GM23248 (cell line): ENCODE results near the gene SERPINB1. TPM values are rescaled to one million over a fixed set of nuclear protein-coding genes. Genes with fewer than 3 reads are reported as not detected.

ENCODE experiments used
- DNase-seq: peaks from one replicate; pipeline ENCODE4 v3.0.0-alpha.2; 2015
- H2AFZ ChIP-seq: fragments of 200-600 bp; sonication (generic); 2 replicates; pipeline ENCODE4 v1.6.1; 2016; ENCODE audit warnings: antibody characterized with exemption
- H3F3A ChIP-seq: fragments of 200-600 bp; sonication (generic); 2 replicates; pipeline ENCODE4 v1.6.1; 2016; ENCODE audit warnings: mild to moderate bottlenecking, antibody characterized with exemption, mixed run types; ENCODE audit not compliant: insufficient read depth
- H3K27ac ChIP-seq: fragments of 200-600 bp; sonication (generic); 2 replicates; pipeline ENCODE4 v1.5.1; 2016; ENCODE audit warnings: mild to moderate bottlenecking
- H3K27me3 ChIP-seq: fragments of 200-600 bp; sonication (generic); replicated peaks from 2 replicates; pipeline ENCODE4 v1.6.1; 2016; ENCODE audit warnings: mild to moderate bottlenecking; ENCODE audit not compliant: insufficient read depth
- H3K36me3 ChIP-seq: fragments of 200-600 bp; sonication (generic); 2 replicates; pipeline ENCODE4 v1.6.1; 2016; ENCODE audit warnings: low read depth, mild to moderate bottlenecking
- H3K4me1 ChIP-seq: fragments of 200-600 bp; sonication (generic); 2 replicates; pipeline ENCODE4 v1.6.1; 2016; ENCODE audit warnings: mild to moderate bottlenecking; ENCODE audit not compliant: insufficient read depth
- H3K4me2 ChIP-seq: fragments of 200-600 bp; sonication (generic); one replicate; pipeline ENCODE4 v1.6.1; 2016; ENCODE audit warnings: mild to moderate bottlenecking; ENCODE audit not compliant: unreplicated experiment
- H3K4me3 ChIP-seq: fragments of 200-600 bp; sonication (generic); 2 replicates; pipeline ENCODE4 v1.5.1; 2016; ENCODE audit warnings: mild to moderate bottlenecking
- H3K79me2 ChIP-seq: fragments of 200-600 bp; sonication (generic); 2 replicates; pipeline ENCODE4 v1.6.1; 2016; ENCODE audit warnings: mild to moderate bottlenecking; ENCODE audit not compliant: insufficient read depth
- H3K9ac ChIP-seq: fragments of 200-600 bp; sonication (generic); 2 replicates; pipeline ENCODE4 v1.6.1; 2016; ENCODE audit warnings: mild to moderate bottlenecking
- H3K9me2 ChIP-seq: fragments of 200-600 bp; sonication (generic); 2 replicates; pipeline ENCODE4 v1.6.1; 2016; ENCODE audit warnings: mixed run types, mild to moderate bottlenecking, moderate library complexity; ENCODE audit not compliant: insufficient read depth
- H3K9me3 ChIP-seq: fragments of 200-600 bp; sonication (generic); one replicate; pipeline ENCODE4 v1.6.1; 2017; ENCODE audit warnings: low read depth
- H4K20me1 ChIP-seq: fragments of 200-600 bp; sonication (generic); 2 replicates; pipeline ENCODE4 v1.6.0; 2016; ENCODE audit not compliant: insufficient read depth
- EZH2 ChIP-seq: fragments of 200-600 bp; sonication (generic); IDR thresholded peaks from 2 replicates; pipeline ENCODE4 v1.6.1; 2018; ENCODE audit warnings: antibody characterized with exemption, mild to moderate bottlenecking; ENCODE audit not compliant: insufficient read depth, poor library complexity, severe bottlenecking
- EZH2phosphoT487 ChIP-seq: fragments of 200-600 bp; sonication (generic); IDR thresholded peaks from 2 replicates; pipeline ENCODE4 v1.6.1; 2018; ENCODE audit warnings: antibody characterized with exemption, moderate library complexity, mild to moderate bottlenecking, low read depth; ENCODE audit not compliant: insufficient read depth
- WGBS, 2 experiments: methylation state at CpG; one replicate each; pipeline ENCODE4 v1.1.6; 2015 to 2017; ENCODE audit warnings: low lambda C conversion rate in 2 of 2, low coverage in 1 of 2; ENCODE audit errors: missing lambda C conversion rate in 2 of 2; 5-methylcytosine and 5-hydroxymethylcytosine counted together
- in situ Hi-C: fragments of 300-500 bp; cut with MboI; formaldehyde crosslinking; loops from 2 replicates; pipeline ENCODE4 v1.15.0; 2020
- polyA plus RNA-seq: library from polyadenylated mRNA; unstranded; fragments of >200 nt; fragmentation: Nextera tagmentation; extraction: Ambion mirVana; gene quantifications from 2 replicates; pipeline ENCODE4 v1.2.1, GENCODE V29; 2016
- total RNA-seq: library from RNA; depleted of rRNA; stranded (reverse); fragments of >200 nt; shearing (Covaris generic); gene quantifications from 2 replicates; pipeline ENCODE4 v1.2.3, GENCODE V29; 2014

Gene SERPINB1
- total and polyA plus RNA-seq, 2 experiments from 2014 or later, result 28.3 to 32.8 TPM

- no peaks in the 10 kb centered on the region for H3K9me2 ChIP-seq
- H3K27me3 ChIP-seq, result no peaks in the 10 kb centered on the region
- no peaks in the 10 kb centered on the region for H3K79me2 ChIP-seq
- DNase-seq, result no peak
- no peak overlapping the region for H2AFZ ChIP-seq
- H3K4me2 ChIP-seq, result no peak overlapping the region
- no peak overlapping the region for H3K4me3 ChIP-seq
- no peaks in the 10 kb centered on the region for H3K36me3 ChIP-seq
- H3K27ac ChIP-seq, result no peak overlapping the region
- 83 to 87% methylated on average over 3 of the region's 3 CpGs for WGBS, 2 experiments
- H3K9ac ChIP-seq, result no peak overlapping the region
- no peak for TF ChIP-seq EZH2
- H3K9me3 ChIP-seq, result no peaks in the 10 kb centered on the region
- H4K20me1 ChIP-seq, result no peaks in the 10 kb centered on the region
- no peaks in the 10 kb centered on the region for H3K4me1 ChIP-seq
- in situ Hi-C loops, result no loop called here
- H3F3A ChIP-seq, result no peaks in the 10 kb centered on the region
Observed at GRCh38 chr6:2806644-2807043, 35.0 kb downstream of the SERPINB1 start.

- Histone ChIP-seq H3K4me1 (no peaks in the 10 kb centered on the region), H3K9ac (no peak overlapping the region), H3K9me3 (no peaks in the 10 kb centered on the region), H3K4me2 (no peak overlapping the region), H3K4me3 (no peak overlapping the region), H3K9me2 (no peaks in the 10 kb centered on the region), H3K36me3 (no peaks in the 10 kb centered on the region), H3K79me2 (no peaks in the 10 kb centered on the region), H2AFZ (no peak overlapping the region), H3K27ac (no peak overlapping the region), H4K20me1 (no peaks in the 10 kb centered on the region), H3K27me3 (no peaks in the 10 kb centered on the region), H3F3A (no peaks in the 10 kb centered on the region)
- in situ Hi-C loops, result no loop called here
- DNase-seq, result no peak
- TF ChIP-seq EZH2, result no peak
- no peak for TF ChIP-seq EZH2phosphoT487
- 89 to 95% methylated on average over 13 to 14 of the region's 14 CpGs for WGBS, 2 experiments
Observed at GRCh38 chr6:2805031-2805430, 36.6 kb downstream of the SERPINB1 start.

GRCh38 chr6:2804516-2804915, 37.1 kb downstream of the SERPINB1 start:
- TF ChIP-seq EZH2phosphoT487 (no peak), EZH2 (no peak)
- Histone ChIP-seq H3K9me3 (no peaks in the 10 kb centered on the region), H3K4me1 (no peaks in the 10 kb centered on the region), H3K36me3 (no peaks in the 10 kb centered on the region), H3K4me3 (no peak overlapping the region), H3K27me3 (no peaks in the 10 kb centered on the region), H3K79me2 (no peaks in the 10 kb centered on the region), H3K4me2 (no peak overlapping the region), H3K27ac (no peak overlapping the region), H3F3A (no peaks in the 10 kb centered on the region), H3K9me2 (no peaks in the 10 kb centered on the region), H2AFZ (no peak overlapping the region), H4K20me1 (no peaks in the 10 kb centered on the region), H3K9ac (no peak overlapping the region)
- DNase-seq, result no peak
- in situ Hi-C loops, result no loop called here
- WGBS, 2 experiments, result 89 to 90% methylated on average over 6 of the region's 6 CpGs

- Histone ChIP-seq H3K9me3 (no peaks in the 10 kb centered on the region), H3K4me3 (no peak overlapping the region), H2AFZ (no peak overlapping the region), H3K9ac (no peak overlapping the region), H3K79me2 (no peaks in the 10 kb centered on the region), H3K9me2 (no peaks in the 10 kb centered on the region), H3K4me1 (no peaks in the 10 kb centered on the region), H4K20me1 (no peaks in the 10 kb centered on the region), H3K27ac (no peak overlapping the region), H3K27me3 (no peaks in the 10 kb centered on the region), H3K4me2 (no peak overlapping the region), H3F3A (no peaks in the 10 kb centered on the region), H3K36me3 (no peaks in the 10 kb centered on the region)
- in situ Hi-C loops, result no loop called here
- TF ChIP-seq EZH2 (no peak), EZH2phosphoT487 (no peak)
- 94 to 99% methylated on average over 7 of the region's 7 CpGs for WGBS, 2 experiments
- DNase-seq, result no peak
Observed at GRCh38 chr6:2803731-2804429, 37.8 kb downstream of the SERPINB1 start.
